ENCODE measurements around the gene GAL3ST2.

GAL3ST2 gene

GRCh38 chr2:241836292-241836691 is 59.7 kb downstream of the GAL3ST2 start:
- no peak for TF ChIP-seq CTCF (IDR thresholded peaks at IDR 0.05; ENCODE audit: borderline replicate concordance, insufficient read depth, low read depth, low read length)
- no peak overlapping the region for H3K4me3 ChIP-seq (ENCODE audit: low read depth, low read length)

GRCh38 chr2:241837197-241837965 is 60.8 kb downstream of the GAL3ST2 start:
- no peak overlapping the region for H3K4me3 ChIP-seq (ENCODE audit: low read depth, low read length)
- TF ChIP-seq CTCF (IDR thresholded peaks at IDR 0.05; ENCODE audit: borderline replicate concordance, insufficient read depth, low read depth, low read length), result no peak

- no peak for TF ChIP-seq CTCF (IDR thresholded peaks at IDR 0.05; ENCODE audit: borderline replicate concordance, insufficient read depth, low read depth, low read length)
- H3K4me3 ChIP-seq (ENCODE audit: low read depth, low read length), result no peak overlapping the region
Measured at GRCh38 chr2:241841181-241842066, 64.8 kb downstream of the GAL3ST2 start.

GRCh38 chr2:241842067-241842415 is 65.4 kb downstream of the GAL3ST2 start:
- no peak overlapping the region for H3K4me3 ChIP-seq (ENCODE audit: low read depth, low read length)
- no peak for TF ChIP-seq CTCF (IDR thresholded peaks at IDR 0.05; ENCODE audit: borderline replicate concordance, insufficient read depth, low read depth, low read length)

- no peak for TF ChIP-seq CTCF (IDR thresholded peaks at IDR 0.05; ENCODE audit: borderline replicate concordance, insufficient read depth, low read depth, low read length)
- H3K4me3 ChIP-seq (ENCODE audit: low read depth, low read length), result peak overlapping the region; percentile 42
Measured at GRCh38 chr2:241842620-241843211, 66.1 kb downstream of the GAL3ST2 start.

- peak overlapping the region; percentile 42 for H3K4me3 ChIP-seq (ENCODE audit: low read depth, low read length)
- TF ChIP-seq CTCF (IDR thresholded peaks at IDR 0.05; ENCODE audit: borderline replicate concordance, insufficient read depth, low read depth, low read length), result no peak
Measured at GRCh38 chr2:241843321-241844065, 66.9 kb downstream of the GAL3ST2 start.
